ELR (cell line): ENCODE results near the gene TBRG1.

ENCODE experiments used
- DNase-seq: peaks from one replicate; pipeline ENCODE4 v3.0.0-alpha.2; 2015; ENCODE audit warnings: low read depth

The TBRG1 gene

DNA sequence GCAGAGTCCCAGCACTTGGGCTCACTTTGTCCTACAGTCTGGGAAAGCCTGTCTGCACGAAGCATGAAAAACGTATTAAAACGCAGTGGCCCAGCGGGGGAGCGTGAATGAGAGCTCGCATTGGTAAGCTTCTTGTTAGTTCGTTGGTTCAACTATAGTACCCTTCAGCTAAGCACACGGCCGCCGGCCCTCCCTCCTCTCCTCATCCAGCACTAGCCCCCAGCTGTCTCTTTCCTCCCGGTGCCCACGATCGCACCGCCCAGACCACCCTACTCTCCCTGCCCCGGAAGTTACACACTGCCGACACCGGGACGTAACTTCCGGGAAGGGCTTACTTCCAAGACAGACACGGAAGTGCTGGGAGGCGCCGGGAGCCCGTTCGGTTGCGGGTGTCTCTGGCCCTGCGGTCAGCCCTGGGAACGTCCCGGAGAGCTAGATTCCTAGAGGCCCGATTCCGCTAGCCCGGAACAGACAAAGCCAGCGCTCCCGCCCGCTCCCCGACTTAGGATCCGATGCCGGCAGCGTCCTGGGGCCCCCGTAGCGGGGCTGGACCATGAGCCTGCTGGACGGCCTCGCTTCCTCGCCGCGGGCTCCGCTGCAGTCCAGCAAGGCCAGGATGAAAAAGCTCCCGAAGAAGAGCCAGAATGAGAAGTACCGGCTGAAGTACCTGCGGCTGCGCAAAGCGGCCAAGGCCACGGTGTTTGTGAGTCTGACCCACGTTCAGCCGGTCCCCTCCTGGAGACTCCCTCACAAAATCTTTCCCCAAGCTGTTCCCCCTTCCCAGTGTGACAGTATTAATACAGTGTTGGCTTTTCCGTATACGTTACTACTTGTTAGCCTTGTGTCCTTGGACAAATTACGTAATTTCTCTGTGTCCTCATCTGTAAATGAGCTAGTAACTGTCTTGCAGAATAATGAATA, at the start of gene TBRG1:
TSS of gene TBRG1 (plus strand) at position 334 of the 921 bp plus-strand sequence. CDS start at position 554, 220 bp downstream.
- peak; percentile 90 for DNase-seq

GRCh38 chr11:124577716-124578427, 44.8 kb upstream of the TBRG1 start:
- no peak for DNase-seq

DNA sequence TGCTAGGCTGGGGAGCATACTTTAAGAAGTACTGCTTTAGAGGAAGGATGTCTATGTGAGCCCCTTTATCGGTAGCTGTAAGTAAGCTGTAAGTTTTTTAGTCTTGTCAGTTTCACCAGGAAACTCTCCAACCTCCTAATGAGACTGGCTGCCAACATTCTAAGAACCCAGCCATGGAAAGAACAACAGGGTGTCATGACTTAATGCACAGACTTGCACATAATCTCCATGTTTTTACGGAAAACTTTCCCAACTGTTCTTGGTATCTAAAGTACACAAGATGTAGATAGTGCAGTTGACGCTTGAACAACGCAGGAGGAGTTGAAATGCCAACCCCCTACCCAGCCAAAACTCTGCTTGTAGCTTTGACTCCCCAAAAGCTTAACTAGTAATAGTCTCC, 43.9 kb upstream of the TBRG1 start:
- no peak for DNase-seq

- no peak for DNase-seq
These were observed 40.8 kb upstream of the TBRG1 start for GRCh38 chr11:124581817-124582216.

- no peak for DNase-seq
These were observed 40.1 kb upstream of the TBRG1 start for GRCh38 chr11:124582565-124582964.

- no peak for DNase-seq
These were observed 38.9 kb upstream of the TBRG1 start for GRCh38 chr11:124583781-124584180.

DNA sequence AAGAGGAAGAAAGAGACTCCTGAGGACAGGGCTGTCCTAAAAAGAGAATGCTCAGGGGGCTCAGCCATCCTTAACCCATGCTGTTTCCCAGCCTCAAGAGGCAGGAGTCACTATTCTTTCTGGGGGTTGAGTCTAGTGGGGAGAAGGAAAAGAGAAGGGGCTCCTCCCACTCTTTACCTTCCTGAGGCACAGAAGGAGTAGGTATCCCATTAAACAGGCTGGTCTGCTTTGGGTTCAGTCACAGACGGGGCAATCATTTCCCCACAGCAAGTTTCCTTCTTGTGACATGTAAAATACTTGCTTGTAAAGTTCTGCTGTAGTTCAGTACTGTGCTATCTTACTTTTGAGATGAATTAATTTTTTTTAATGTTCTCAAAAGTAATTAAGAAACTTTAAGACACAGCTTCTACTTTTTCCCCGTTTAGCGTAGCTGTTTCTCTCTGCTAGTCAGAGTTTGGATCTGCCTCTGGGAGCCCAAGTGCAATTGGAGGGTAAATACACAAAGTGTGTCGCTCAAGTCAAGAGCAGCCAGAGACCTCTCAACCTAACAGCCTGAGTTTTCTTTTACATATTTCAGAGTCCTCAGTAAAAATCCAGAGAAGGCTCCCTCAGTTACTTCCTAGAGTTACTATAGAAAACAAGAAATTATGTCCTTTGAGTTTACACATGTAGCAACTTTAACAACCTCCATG, 37.8 kb upstream of the TBRG1 start:
- no peak for DNase-seq

DNA sequence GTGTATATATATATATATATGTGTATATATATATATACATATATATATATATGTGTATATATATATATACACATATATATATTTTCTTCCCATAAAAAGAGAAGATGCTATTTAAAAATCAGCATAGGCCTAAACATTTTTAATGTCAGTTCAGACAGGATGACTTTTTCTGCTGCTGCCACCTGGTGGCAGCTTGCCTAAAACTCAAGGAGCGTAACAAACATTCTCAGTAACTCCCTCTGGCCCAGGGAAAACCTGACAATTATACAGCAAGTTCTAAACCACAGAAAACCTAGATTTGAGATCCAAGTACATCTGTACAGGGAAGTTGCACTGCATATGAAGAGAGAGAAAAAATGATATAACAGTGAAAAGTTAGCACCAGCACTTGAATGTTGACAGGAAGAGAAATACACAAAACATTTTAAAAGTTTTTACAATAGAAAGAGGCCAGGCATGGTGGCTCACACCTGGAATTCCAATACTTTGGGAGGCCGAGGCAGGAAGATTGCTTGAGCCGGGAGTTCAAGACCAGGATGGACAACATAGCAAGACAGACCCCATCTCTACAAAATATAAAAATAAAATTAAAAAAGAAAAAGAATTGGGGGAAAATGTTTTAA, 36.3 kb upstream of the TBRG1 start:
- peak; percentile 68 for DNase-seq

DNA sequence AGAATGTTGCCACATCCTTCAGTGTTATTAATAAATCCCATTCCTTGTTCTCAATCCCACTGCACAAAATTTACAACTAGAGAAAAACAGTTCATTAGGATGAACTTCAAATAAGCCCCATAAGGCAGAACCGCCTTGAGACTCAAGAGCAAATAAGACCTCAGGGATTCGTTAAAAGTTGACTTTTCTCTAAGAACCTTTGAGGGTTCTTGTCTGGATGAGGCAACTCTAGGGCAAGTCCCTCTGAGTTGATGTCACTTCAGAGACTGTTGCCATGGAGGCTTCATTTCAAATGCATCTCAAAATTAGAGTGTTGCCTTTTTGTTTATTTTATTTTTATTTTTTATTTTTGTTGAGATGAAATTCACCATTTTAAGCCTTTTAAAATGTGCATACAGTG, 31.2 kb upstream of the TBRG1 start:
- DNase-seq: no peak

DNA sequence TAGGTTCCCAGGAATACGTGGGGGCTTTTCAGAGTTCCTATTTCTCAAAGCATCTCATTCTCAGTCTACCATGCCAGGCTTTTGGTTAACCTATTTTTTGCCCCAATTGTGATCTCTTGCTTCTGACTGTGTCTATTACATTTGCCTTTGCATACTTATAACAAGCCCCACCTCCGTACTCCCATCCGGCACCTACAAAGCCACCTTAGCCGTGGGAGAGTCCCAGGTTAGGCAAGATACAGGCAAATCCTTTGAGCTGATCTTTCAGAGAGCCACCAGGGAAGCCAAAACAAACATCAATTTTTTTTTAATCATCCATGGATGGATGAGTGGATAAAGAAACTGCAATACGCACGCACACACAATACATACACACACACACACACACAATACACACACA, 30.0 kb upstream of the TBRG1 start:
- DNase-seq: no peak

DNA sequence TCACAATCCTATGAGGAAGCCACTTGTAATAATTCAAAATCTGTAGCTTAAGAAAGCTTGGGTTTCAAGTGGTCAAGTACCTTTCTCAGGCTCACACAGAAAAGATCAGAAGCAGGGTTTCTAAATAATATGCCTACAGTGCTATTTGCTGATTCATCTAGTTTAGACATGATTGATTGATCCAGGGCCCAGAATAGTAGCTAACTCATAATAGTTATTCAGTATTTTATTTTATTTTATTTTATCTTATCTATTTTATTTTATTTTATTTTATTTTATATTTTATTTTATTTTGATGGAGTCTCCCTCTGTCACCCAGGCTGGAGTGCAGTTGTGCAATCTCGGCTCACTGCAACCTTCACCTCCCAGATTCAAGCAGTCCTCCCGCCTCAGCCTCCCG, 27.4 kb upstream of the TBRG1 start:
- no peak for DNase-seq

- no peak for DNase-seq
These were observed 25.0 kb upstream of the TBRG1 start for GRCh38 chr11:124597626-124598025.

- no peak for DNase-seq
These were observed 21.9 kb upstream of the TBRG1 start for GRCh38 chr11:124600621-124601320.

DNA sequence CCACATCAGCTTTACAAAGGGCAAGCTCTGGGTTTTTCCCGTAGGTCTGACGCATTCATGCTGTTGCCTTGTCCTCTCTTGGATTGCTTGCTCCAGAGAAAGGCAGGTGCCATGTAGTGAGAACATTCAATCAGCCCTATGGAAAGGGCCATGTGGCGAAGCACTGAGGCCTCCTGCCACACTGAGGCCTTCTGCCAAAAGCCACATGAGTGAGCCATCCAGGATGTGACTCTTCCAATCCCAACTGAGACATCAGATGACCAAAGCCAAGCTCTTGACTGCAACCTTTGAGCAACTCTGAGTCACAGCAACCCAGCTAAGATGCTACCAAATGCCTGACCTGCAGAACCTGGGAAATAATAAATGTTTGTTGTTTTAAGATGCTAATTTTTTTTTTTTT, 20.5 kb upstream of the TBRG1 start:
- peak; percentile 93 for DNase-seq

DNA sequence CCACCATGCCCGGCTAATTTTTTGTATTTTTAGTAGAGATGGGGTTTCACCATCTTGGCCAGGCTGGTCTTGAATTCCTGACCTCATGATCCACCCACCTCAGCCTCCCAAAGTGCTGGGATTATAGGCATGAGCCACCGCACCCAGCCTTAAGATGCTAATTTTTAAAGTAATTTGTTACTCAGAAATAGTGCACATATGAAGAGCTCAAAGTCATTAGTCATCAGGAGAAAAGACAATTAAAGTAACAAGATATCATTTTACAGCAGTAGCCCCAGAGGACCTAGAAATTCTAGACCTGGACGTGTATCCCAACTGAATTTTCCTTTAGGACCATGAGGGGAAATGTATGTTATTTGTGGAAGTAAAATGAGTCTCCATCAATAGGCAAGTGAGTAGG, 19.9 kb upstream of the TBRG1 start:
- DNase-seq: peak; percentile 55

DNA sequence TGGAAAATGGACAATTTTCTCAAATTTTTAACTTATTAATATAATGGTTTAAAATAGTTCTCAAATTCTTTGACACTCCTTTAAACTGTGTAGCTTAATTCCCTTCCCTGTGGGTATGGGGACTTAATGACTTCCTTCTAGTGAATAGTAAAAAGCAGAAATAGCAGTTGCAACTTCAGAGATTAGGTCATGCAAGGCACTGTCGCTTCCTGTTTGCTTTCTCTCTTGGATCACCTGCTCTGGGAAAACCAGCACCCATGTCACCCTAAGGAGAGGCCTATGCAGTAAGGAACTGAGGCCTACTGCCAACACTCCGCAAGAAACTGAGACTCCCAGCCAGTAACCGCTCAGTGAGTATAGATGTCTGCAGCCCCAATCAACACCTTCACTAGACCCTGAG, 16.9 kb upstream of the TBRG1 start:
- no peak for DNase-seq

DNA sequence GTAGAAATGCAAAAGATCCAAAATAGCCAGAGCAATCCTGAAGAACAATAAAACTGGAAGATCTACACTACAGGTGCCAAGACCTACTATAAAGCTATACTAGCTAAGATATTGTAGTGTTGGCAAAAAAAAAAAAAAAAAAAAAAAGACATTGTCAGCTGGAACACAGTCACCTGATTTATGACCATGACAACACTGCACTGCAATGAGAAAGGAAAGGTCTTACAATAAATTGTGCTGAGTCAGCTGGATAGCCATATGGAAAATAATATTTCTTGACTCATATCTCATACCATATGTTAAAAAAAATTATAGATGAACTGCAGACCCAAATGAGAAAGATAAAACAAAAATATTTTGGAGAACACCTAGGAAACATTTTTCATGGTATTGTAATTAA, 14.5 kb upstream of the TBRG1 start:
- DNase-seq: peak; percentile 9

DNA sequence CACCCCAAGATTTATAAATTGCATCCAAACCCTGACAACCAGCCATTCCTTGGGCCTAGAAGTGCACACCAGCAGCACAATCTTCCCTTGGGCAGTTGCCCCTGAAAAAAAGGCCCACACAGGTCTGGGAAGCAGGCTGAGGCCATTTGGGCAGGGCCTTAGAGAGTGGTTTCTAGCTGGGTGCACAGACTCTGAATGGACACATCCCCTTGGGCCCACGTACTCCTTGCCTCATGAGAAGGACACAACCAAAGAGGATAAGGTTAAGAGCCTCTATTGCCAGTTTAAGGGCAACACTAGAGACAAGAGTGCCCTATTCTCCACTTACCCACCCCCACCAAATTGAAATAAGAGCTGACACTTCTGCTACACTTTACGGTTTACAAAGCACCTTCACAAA, 12.4 kb upstream of the TBRG1 start:
- DNase-seq: no peak

DNA sequence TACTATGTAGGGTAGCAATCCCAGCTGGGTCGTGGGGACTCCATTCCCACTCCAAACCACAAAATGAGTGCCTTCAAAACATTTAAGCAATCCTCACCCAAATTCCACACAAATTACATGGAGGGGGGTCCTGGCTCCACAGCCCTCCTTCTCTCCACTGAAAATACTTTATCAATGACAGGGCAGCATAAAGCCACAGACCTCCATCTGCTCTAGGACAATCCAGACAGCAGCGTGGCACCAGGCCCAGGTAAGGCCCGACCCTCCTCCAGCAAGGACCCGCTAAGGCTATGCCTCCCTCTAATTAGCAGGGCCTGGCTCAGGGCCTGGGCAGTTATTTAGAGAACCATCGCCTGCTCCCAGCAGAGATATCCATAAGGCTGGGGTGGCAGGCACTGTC, 11.6 kb upstream of the TBRG1 start, which contains the start of gene PANX3:
TSS of gene PANX3 (plus strand) at position 365 of the 400 bp plus-strand sequence. CDS start 129 bp downstream, outside the sequence.
- no peak for DNase-seq

DNA sequence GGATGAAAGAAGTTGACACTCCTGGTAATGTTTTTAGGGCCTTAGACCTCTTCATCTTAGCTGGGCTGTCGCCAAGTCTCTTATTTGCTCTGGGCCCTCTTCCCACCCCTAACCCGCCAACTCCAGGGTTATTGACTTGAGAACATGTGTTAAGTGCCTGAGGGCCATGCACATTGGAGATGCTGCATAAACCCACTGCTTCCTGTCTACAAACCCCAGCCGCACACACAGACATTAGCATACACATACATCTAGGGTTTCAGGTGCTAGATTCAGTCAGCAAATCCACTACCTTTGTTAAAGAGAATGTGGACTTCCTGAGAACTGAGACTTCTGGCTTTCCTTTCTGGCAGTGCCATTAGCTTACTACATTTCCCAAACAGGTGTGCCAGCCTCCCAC, 10.6 kb upstream of the TBRG1 start:
- DNase-seq: no peak

GRCh38 chr11:124612567-124613246, 10.0 kb upstream of the TBRG1 start:
- DNase-seq: peak; percentile 11
